NCI-H446 treated with DMSO at 0.1 percent for 48 hours (cell line): ENCODE results near the gene RPL13.

ENCODE experiments used
- DNase-seq: peaks from one replicate; lab custom pipeline; 2025; lab: John Stamatoyannopoulos, UW

RPL13 gene

GRCh38 chr16:89599451-89599858 is 39.0 kb downstream of the RPL13 start:
- DNase-seq: no peak

GRCh38 chr16:89599902-89600301 is 39.4 kb downstream of the RPL13 start:
- no peak for DNase-seq

- no peak for DNase-seq
These were observed 39.9 kb downstream of the RPL13 start for GRCh38 chr16:89600427-89600826.

GRCh38 chr16:89600956-89601355 is 40.5 kb downstream of the RPL13 start:
- DNase-seq: no peak

DNA sequence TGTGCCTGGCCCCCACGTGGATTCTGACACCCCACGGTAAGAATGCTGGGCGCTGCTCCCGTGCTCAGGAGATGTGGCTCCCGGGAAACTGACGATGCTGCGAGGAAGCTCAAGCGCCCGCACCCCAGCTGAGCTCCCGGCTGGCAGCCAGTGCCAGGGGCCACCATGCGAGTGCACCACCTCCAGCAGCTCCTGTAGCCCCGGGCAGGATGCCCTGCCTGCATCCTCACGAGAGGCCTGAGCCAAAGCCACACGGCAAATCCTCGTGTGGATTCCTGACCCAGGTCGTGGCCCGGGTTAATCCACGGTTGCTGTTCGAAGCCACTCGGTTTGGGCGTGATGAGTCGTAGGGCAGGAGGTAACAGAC is 41.4 kb downstream of the RPL13 start:
- DNase-seq: no peak

DNA sequence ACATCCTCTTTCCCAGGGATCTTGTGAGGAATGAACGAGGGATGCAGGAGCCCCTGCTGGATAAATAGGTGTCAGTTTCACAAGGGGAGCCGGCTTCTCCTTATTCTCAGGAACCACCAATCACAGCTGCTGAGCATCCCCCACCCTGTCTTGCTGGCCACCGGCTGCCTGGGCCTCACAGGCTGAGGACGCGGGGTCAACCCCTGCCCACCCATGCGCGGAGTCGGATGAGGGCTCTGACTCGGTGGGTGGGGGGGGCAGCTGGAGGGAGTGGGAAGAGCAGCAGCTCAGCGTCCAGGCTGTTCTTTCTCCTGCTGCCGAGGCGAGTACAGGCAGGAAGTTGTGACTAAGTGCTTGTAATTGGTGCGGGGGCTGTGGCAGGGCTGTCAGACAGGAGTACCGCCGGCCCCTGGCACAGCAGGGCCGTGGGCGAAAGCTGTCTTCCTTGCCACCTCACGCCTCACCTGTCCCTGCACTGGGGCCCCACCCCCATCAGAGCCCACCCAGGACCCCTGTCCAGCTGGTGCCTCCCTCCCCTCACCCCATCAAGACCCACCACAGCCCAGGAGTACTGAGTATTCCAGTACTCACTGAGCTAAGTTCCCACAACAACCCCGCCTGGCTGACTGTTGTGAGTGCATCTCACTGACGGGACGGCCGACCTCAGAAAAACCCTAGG is 41.9 kb downstream of the RPL13 start:
- no peak for DNase-seq

DNA sequence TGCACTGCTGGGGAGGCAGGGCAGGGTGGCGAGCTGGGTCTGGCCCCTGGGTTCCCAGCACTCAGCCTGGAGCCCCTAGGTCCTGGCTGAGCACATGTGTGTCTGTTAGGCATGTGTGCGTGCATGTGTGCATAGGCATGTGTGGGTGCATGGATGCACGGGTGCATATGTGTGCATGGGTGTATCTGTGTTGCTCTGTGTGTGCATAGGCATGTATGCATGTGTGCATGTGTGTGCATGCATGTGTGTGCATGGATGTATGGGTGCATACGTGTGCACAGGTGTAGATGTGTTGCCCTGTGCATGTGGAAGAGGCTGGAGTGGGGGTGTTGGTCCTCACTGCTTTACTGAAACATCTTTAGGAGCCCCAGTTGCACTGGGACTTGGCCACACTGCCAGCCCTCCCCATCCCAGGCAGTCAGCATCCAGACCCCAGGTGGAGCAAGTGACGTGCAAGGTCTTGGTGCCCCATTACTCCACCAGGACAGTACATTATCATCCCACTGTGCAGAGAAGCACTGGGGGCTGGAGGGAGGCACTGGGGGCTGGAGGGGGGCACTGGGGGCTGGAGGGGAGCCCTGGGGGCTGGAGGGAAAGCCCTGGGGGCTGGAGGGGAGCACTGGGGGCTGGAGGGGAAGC is 42.6 kb downstream of the RPL13 start:
- no peak for DNase-seq

GRCh38 chr16:89604764-89605163 is 44.3 kb downstream of the RPL13 start:
- no peak for DNase-seq

GRCh38 chr16:89605186-89605970 is 44.9 kb downstream of the RPL13 start:
- no peak for DNase-seq

- no peak for DNase-seq
These were observed 45.5 kb downstream of the RPL13 start for GRCh38 chr16:89606006-89606405.

DNA sequence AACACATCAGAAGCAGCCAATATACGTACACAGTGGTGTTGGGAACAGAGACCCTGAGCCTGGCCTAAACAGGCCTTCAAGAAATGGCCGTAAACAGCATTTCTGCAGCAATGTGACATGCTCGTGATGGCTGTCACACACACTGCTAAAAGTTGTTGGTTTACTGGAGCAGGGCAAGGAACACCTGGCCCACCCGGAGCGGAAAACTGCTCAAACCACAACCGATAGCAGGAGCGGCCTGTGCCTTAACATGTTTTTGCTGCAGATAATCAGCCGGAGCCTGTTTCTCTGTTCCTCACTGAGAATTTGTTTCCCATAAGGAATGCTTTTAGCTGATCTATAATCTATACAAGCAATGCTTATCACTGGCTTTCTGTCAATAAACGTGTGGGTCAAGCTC is 47.0 kb downstream of the RPL13 start:
- DNase-seq: no peak

GRCh38 chr16:89607937-89608740 is 47.7 kb downstream of the RPL13 start:
- DNase-seq: no peak

- no peak for DNase-seq
These were observed 49.6 kb downstream of the RPL13 start for GRCh38 chr16:89610108-89610453.

GRCh38 chr16:89612415-89613166 is 52.1 kb downstream of the RPL13 start:
- DNase-seq: no peak

DNA sequence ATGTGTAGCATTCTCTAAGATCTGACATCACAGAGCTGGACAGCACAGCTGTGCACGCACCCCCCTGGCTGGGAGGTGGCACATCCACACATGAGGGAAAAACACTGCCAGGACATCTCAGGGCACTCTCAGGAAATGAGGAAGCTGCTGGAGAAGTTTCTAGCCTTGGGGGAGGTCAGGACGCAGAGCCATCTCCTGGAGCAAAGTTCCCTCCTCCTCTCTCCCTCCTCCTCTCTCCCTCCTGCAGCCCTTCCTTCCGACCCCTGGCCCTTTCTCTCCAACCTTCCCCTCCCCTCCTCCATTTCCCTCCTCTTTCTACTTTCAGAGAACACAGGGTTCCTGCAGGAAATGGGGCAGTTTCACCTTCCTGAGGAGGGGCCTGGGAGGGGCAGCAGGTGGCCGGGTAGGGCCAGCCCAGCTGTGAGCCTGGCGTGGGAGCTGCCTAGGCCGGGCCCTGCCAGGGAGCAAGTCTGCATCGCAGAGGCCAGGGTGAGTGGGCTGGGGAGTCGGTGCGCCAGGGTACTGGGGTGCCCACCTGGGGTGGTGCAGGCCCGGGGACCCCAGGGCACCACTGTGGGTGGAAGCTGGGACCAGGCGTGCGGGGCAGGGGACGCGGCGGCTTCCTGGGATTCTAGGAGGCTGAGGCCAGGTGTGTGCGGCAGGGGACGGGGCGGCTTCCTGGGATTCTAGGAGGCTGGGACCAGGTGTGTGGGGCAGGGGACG is 52.9 kb downstream of the RPL13 start, which contains the start of gene DPEP1:
Gene DPEP1 (plus strand): TSS at position 412 of the 723 bp plus-strand sequence. CDS start 16,769 bp downstream, outside the sequence.
- DNase-seq: no peak

- no peak for DNase-seq
These were observed 53.5 kb downstream of the RPL13 start for GRCh38 chr16:89613954-89614459.
